Calu3 (cell line): ENCODE data around the gene DDAH1. TPM values are rescaled to one million over a fixed set of nuclear protein-coding genes. Genes with fewer than 3 reads are reported as not detected.

Experiments
- BruUV-seq: library from RNA; stranded (reverse); fragments of 400-500 nt; replicated peaks from 2 replicates; lab custom pipeline; 2021; lab: Mats Ljungman, UMichigan
- CTCF ChIA-PET: fragments of 300-600 bp; sonication (Branson Sonifier 250); formaldehyde crosslinking; loops from one replicate; lab custom pipeline; 2022; ENCODE audit warnings: antibody characterized with exemption; lab: Charles Lee
- DNase-seq: peaks from one replicate; pipeline ENCODE4 v3.0.0; 2022
- H3K27ac Mint-ChIP-seq: one replicate; pipeline ENCODE4 v1.8.0; 2022; ENCODE audit warnings: mixed read lengths; ENCODE audit not compliant: unreplicated experiment
- H3K27me3 Mint-ChIP-seq: one replicate; pipeline ENCODE4 v1.8.0; 2022; ENCODE audit warnings: mixed read lengths; ENCODE audit not compliant: unreplicated experiment
- H3K36me3 Mint-ChIP-seq: one replicate; pipeline ENCODE4 v1.8.0; 2022; ENCODE audit warnings: mild to moderate bottlenecking, moderate library complexity, mixed read lengths; ENCODE audit not compliant: insufficient read depth, unreplicated experiment
- H3K4me1 Mint-ChIP-seq: one replicate; pipeline ENCODE4 v1.8.0; 2022; ENCODE audit warnings: mild to moderate bottlenecking, low read depth, mixed read lengths; ENCODE audit not compliant: unreplicated experiment
- H3K4me3 Mint-ChIP-seq: one replicate; pipeline ENCODE4 v1.8.0; 2022; ENCODE audit warnings: mild to moderate bottlenecking, low read depth, moderate library complexity, mixed read lengths; ENCODE audit not compliant: unreplicated experiment
- H3K9me3 Mint-ChIP-seq: one replicate; pipeline ENCODE4 v1.8.0; 2022; ENCODE audit warnings: low read depth, mixed read lengths; ENCODE audit not compliant: unreplicated experiment
- intact Hi-C: fragments of 100-400 bp; cut with micrococcal nuclease; formaldehyde crosslinking; loops from one replicate; pipeline ENCODE4 v1.10.0; 2022; ENCODE audit not compliant: unreplicated experiment
- total RNA-seq: library from RNA; stranded (reverse); gene quantifications from 2 replicates; pipeline ENCODE4 v1.2.3, GENCODE V29; 2022
- TF ChIP-seq, protein P1 (sequence below): fragments of 200-600 bp; IDR thresholded peaks from one replicate; pipeline ENCODE4 v1.8.0; 2022; ENCODE audit warnings: antibody characterized with exemption; ENCODE audit not compliant: unreplicated experiment

The DDAH1 gene
- total RNA-seq, 1 experiment from 2014 or later = 84.1 TPM

DNA sequence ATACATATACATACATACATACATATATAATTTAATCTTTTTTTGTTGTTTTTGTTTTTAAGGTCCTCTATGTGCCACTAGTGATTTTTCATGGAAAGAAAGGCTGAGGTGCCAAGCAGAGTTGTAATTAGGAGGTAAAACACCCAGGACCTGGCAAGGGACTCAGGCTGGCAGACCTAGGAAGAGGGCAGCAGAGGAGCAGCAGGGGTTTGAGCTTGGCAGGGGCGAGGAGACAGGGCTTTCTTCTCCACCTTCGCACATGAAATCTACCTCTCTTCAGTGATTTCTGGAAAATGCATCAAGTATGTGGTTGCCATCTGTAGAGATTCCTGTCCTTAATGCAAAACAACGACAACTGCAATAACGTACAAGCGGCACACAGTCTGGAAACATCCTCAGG, 31.9 kb downstream of the DDAH1 start:
- DNase-seq = no peak
- CTCF ChIA-PET = no interaction called here
- H3K4me1 Mint-ChIP-seq = peaks cover 20% of the 10 kb centered on the region
- H3K4me3 Mint-ChIP-seq = no peak overlapping the region
- H3K9me3 Mint-ChIP-seq = peaks cover 6% of the 10 kb centered on the region
- H3K36me3 Mint-ChIP-seq = no peaks in the 10 kb centered on the region
- H3K27ac Mint-ChIP-seq = no peak overlapping the region
- intact Hi-C loops = no loop called here
- TF ChIP-seq, protein P1, sequence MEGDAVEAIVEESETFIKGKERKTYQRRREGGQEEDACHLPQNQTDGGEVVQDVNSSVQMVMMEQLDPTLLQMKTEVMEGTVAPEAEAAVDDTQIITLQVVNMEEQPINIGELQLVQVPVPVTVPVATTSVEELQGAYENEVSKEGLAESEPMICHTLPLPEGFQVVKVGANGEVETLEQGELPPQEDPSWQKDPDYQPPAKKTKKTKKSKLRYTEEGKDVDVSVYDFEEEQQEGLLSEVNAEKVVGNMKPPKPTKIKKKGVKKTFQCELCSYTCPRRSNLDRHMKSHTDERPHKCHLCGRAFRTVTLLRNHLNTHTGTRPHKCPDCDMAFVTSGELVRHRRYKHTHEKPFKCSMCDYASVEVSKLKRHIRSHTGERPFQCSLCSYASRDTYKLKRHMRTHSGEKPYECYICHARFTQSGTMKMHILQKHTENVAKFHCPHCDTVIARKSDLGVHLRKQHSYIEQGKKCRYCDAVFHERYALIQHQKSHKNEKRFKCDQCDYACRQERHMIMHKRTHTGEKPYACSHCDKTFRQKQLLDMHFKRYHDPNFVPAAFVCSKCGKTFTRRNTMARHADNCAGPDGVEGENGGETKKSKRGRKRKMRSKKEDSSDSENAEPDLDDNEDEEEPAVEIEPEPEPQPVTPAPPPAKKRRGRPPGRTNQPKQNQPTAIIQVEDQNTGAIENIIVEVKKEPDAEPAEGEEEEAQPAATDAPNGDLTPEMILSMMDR = no peak
- no peaks in the 10 kb centered on the region for H3K27me3 Mint-ChIP-seq
- BruUV-seq = no TSS peak

DNA sequence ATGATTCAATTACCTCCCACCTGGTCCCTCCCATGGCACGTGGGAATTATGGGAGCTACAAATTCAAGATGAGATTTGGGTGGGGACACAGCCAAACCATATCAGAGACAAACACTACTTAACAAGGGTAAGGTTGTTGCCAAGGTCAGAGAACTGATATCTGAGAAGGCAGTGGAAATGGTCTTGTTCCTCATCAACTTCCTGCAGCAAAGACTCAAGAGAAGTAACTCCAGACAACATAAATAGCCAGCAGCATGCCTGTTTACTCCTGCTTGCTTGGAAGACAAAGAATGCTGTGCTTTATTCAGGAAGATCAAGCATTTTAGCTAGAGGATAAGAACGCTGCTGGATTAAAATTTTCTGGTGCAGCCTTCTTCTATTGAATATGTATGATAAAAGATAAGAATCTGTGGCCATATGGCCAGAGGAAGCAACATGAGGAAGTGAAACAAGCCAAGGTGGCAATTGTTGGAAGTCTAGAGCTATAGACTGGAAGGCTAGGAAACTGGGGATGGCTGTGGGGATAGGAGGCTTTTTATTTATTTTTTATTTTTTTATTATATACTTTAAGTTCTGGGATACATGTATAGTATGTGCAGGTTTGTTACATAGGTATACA, 36.4 kb downstream of the DDAH1 start:
- no peak for DNase-seq
- Mint-ChIP-seq H3K9me3 (peaks cover 8% of the 10 kb centered on the region), H3K27me3 (no peaks in the 10 kb centered on the region), H3K4me1 (peaks cover 20% of the 10 kb centered on the region), H3K27ac (no peak overlapping the region), H3K4me3 (no peak overlapping the region), H3K36me3 (no peaks in the 10 kb centered on the region)
- TF ChIP-seq, protein P1 = no peak
- intact Hi-C loops = no loop called here
- CTCF ChIA-PET = no interaction called here
- BruUV-seq = no TSS peak

DNA sequence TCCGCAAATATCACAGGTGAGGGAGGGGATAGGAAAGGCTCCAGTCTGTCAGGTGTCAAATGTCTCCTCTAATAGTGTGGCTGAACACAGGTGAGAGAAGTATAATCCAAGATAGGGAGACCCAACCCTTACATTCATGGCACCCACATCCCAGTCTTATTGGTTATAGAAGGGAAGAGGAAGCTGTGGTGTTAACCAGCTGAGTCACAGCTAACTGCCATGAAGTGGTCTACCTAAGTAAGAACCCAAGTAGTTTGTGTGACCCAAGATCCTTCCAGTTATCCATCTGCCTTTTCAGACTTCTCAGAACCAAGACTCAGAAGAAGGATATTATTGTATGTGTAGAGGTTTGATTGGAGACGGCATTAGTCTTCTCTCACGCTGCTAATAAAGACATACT, 37.1 kb downstream of the DDAH1 start:
- intact Hi-C loops = no loop called here
- TF ChIP-seq, protein P1 = no peak
- BruUV-seq = no TSS peak
- H3K4me1 Mint-ChIP-seq = peaks cover 20% of the 10 kb centered on the region
- no peaks in the 10 kb centered on the region for H3K27me3 Mint-ChIP-seq
- no peak overlapping the region for H3K27ac Mint-ChIP-seq
- CTCF ChIA-PET = no interaction called here
- H3K4me3 Mint-ChIP-seq = no peak overlapping the region
- no peak for DNase-seq
- peaks cover 8% of the 10 kb centered on the region for H3K9me3 Mint-ChIP-seq
- no peaks in the 10 kb centered on the region for H3K36me3 Mint-ChIP-seq

DNA sequence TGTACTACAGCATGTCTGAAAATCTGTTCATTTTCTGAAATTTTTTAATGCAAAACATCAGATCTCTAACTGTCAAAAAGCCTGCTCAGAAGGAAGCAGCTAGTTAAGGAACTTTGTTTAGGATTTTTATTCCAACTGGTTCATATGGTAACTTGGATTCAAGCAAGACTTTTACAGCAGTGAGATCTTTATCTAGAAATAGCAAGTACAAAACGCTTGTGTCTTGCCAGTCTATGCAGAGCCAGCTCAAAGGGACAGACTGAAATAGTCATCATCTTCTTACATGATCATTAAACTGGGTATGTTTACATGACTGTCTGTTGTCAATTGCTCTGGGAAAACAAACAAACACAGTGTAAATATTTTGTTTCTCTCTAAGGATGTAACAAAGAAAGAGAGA, 37.6 kb downstream of the DDAH1 start:
- CTCF ChIA-PET = no interaction called here
- no TSS peak for BruUV-seq
- Mint-ChIP-seq H3K4me3 (no peak overlapping the region), H3K27ac (no peak overlapping the region), H3K36me3 (no peaks in the 10 kb centered on the region), H3K4me1 (peaks cover 20% of the 10 kb centered on the region), H3K27me3 (no peaks in the 10 kb centered on the region), H3K9me3 (peaks cover 8% of the 10 kb centered on the region)
- intact Hi-C loops = no loop called here
- DNase-seq = no peak
- TF ChIP-seq, protein P1 = no peak
